ENCODE data around the gene FRG2C. TPM values are rescaled to one million over a fixed set of nuclear protein-coding genes. Genes with fewer than 3 reads are reported as not detected.
"Not testable (repeated sequence)": the region's sequence is repeated elsewhere in the genome, so short reads cannot be mapped to it uniquely, and the experiment has no call there.

Gene FRG2C
- total and polyA plus RNA-seq, 2 of the 13 experiments (the other 11 are each of a cell fraction or from before 2014, with no cell fraction given): not detected

GRCh38 chr3:75621772-75622171 is 42.4 kb upstream of the FRG2C start:
- intact Hi-C loops (cut with micrococcal nuclease; ENCODE audit: unreplicated experiment); H4K20me1 ChIP-seq (ENCODE audit: insufficient read depth, low read length); BruUV-seq (replicated peaks); DNase-seq (ENCODE audit: low spot score); H3K79me2 ChIP-seq (ENCODE audit: insufficient read depth, low read length); H3K4me1 ChIP-seq (ENCODE audit: insufficient read depth, low read length); H3K27ac ChIP-seq (ENCODE audit: extremely low read length, insufficient read depth, low read length); H3K27me3 ChIP-seq (ENCODE audit: control insufficient read depth in 1 of 2, insufficient read depth in 2 of 2, low read length in 2 of 2); FAIRE-seq; H3K4me2 ChIP-seq (ENCODE audit: low read depth, low read length); H3K9me3 ChIP-seq (ENCODE audit: low read length); CTCF ChIA-PET (ENCODE audit: low intra/inter-chr PET ratio, low total read pairs); POLR2A ChIA-PET; H2AFZ ChIP-seq (ENCODE audit: low read length); in situ Hi-C loops (cut with HindIII; ENCODE audit: extremely low pct_ligation_motif_present, low pct_unique_long_range_greater_than_20kb); ATAC-seq; H3K9ac ChIP-seq (ENCODE audit: insufficient read depth, low read depth, low read length); H3K4me3 ChIP-seq (replicated peaks in 1 of 3; ENCODE audit: insufficient read depth in 1 of 3, low read depth in 2 of 3, low read length in 3 of 3); H3K36me3 ChIP-seq (replicated peaks in 1 of 2; ENCODE audit: control insufficient read depth in 1 of 2, insufficient read depth in 2 of 2, low read length in 2 of 2): not testable (repeated sequence)
- WGBS (ENCODE audit: low lambda C conversion rate): 31% methylated on average over 7 of the region's 10 CpGs

GRCh38 chr3:75623656-75624055 is 40.5 kb upstream of the FRG2C start:
- in situ Hi-C loops (cut with HindIII; ENCODE audit: extremely low pct_ligation_motif_present, low pct_unique_long_range_greater_than_20kb); POLR2A ChIA-PET; BruUV-seq (replicated peaks); H3K9ac ChIP-seq (ENCODE audit: insufficient read depth, low read depth, low read length); DNase-seq (ENCODE audit: low spot score); H3K79me2 ChIP-seq (ENCODE audit: insufficient read depth, low read length); H3K4me3 ChIP-seq (replicated peaks in 1 of 3; ENCODE audit: insufficient read depth in 1 of 3, low read depth in 2 of 3, low read length in 3 of 3); H3K27me3 ChIP-seq (ENCODE audit: control insufficient read depth in 1 of 2, insufficient read depth in 2 of 2, low read length in 2 of 2); CTCF ChIA-PET (ENCODE audit: low intra/inter-chr PET ratio, low total read pairs); FAIRE-seq; H3K27ac ChIP-seq (ENCODE audit: extremely low read length, insufficient read depth, low read length); H3K4me2 ChIP-seq (ENCODE audit: low read depth, low read length); H2AFZ ChIP-seq (ENCODE audit: low read length); H4K20me1 ChIP-seq (ENCODE audit: insufficient read depth, low read length); H3K9me3 ChIP-seq (ENCODE audit: low read length); H3K36me3 ChIP-seq (replicated peaks in 1 of 2; ENCODE audit: control insufficient read depth in 1 of 2, insufficient read depth in 2 of 2, low read length in 2 of 2); ATAC-seq; intact Hi-C loops (cut with micrococcal nuclease; ENCODE audit: unreplicated experiment); H3K4me1 ChIP-seq (ENCODE audit: insufficient read depth, low read length): not testable (repeated sequence)
- WGBS (ENCODE audit: low lambda C conversion rate): 13% methylated on average over 3 of the region's 13 CpGs

GRCh38 chr3:75630887-75631535 is 33.1 kb upstream of the FRG2C start:
- FAIRE-seq; POLR2A ChIA-PET; in situ Hi-C loops (cut with HindIII; ENCODE audit: extremely low pct_ligation_motif_present, low pct_unique_long_range_greater_than_20kb); intact Hi-C loops (cut with micrococcal nuclease; ENCODE audit: unreplicated experiment); H3K27ac ChIP-seq (ENCODE audit: extremely low read length, insufficient read depth, low read length); CTCF ChIA-PET (ENCODE audit: low intra/inter-chr PET ratio, low total read pairs); H3K9ac ChIP-seq (ENCODE audit: insufficient read depth, low read depth, low read length); H2AFZ ChIP-seq (ENCODE audit: low read length); H3K4me2 ChIP-seq (ENCODE audit: low read depth, low read length); H3K4me1 ChIP-seq (ENCODE audit: insufficient read depth, low read length); H4K20me1 ChIP-seq (ENCODE audit: insufficient read depth, low read length); BruUV-seq (replicated peaks); ATAC-seq; H3K9me3 ChIP-seq (ENCODE audit: low read length); H3K4me3 ChIP-seq (replicated peaks in 1 of 3; ENCODE audit: insufficient read depth in 1 of 3, low read depth in 2 of 3, low read length in 3 of 3); H3K27me3 ChIP-seq (ENCODE audit: control insufficient read depth in 1 of 2, insufficient read depth in 2 of 2, low read length in 2 of 2); H3K36me3 ChIP-seq (replicated peaks in 1 of 2; ENCODE audit: control insufficient read depth in 1 of 2, insufficient read depth in 2 of 2, low read length in 2 of 2); DNase-seq (ENCODE audit: low spot score); H3K79me2 ChIP-seq (ENCODE audit: insufficient read depth, low read length): not testable (repeated sequence)
- WGBS (ENCODE audit: low lambda C conversion rate): 0% methylated on average over 1 of the region's 2 CpGs

All from HepG2 (cell line).